SHP77 (cell line): ENCODE data around the gene EZH1.
A peak's percentile ranks its signal among the peaks of the same experiment; 100 is the strongest.

ENCODE experiments used
- DNase-seq, 2 experiments: peaks; one replicate each; lab custom pipeline; 2025; lab: John Stamatoyannopoulos, UW

EZH1 gene

GRCh38 chr17:42682722-42683403 lies 62.0 kb downstream of the EZH1 start:
- DNase-seq, result peak; percentile 54 to 57

DNA sequence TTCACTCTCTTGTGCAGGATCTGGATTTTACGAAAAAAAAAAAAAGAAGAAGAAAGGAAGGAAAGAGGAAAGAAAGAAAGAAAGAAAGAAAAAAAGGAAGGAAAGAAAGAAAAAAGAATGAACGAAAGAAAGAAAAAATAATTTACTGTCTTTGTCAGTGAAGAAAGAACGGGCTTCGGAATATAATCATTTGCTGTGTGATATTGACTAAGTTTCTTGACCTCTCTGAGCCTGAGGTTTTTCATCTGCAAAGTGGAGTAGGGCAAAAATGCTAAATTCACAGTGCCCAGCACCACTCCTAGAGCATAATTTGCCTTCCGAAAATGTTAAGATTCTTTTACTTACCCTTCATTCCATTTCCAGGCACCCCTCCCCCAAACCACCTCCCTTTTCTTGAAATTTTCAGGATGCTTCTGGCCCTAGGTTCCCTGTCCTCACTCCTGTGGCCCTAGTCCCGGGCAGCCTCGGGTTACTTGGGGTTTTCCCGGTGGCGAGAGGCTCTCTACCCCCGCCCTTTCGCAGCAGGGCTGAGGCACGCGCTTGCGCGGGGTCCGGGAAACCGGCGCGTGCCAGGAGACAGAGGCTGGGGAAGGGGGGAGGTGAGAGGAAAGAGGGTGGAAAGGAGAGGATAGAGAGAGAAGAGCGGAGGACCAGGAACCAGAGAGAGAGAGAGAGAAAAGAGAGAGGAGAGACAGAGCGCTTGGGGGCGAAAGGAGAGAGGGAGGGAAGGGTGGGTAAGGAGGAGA lies 62.7 kb downstream of the EZH1 start, which contains the start of gene CNTNAP1:
Gene CNTNAP1, plus strand, starts transcription at position 556 of the 746 bp plus-strand sequence. CDS start 299 bp downstream, outside the sequence.
- DNase-seq, result peak; percentile 67 to 81

GRCh38 chr17:42680331-42680808 lies 64.5 kb downstream of the EZH1 start:
- peak; percentile 52 to 80 for DNase-seq

DNA sequence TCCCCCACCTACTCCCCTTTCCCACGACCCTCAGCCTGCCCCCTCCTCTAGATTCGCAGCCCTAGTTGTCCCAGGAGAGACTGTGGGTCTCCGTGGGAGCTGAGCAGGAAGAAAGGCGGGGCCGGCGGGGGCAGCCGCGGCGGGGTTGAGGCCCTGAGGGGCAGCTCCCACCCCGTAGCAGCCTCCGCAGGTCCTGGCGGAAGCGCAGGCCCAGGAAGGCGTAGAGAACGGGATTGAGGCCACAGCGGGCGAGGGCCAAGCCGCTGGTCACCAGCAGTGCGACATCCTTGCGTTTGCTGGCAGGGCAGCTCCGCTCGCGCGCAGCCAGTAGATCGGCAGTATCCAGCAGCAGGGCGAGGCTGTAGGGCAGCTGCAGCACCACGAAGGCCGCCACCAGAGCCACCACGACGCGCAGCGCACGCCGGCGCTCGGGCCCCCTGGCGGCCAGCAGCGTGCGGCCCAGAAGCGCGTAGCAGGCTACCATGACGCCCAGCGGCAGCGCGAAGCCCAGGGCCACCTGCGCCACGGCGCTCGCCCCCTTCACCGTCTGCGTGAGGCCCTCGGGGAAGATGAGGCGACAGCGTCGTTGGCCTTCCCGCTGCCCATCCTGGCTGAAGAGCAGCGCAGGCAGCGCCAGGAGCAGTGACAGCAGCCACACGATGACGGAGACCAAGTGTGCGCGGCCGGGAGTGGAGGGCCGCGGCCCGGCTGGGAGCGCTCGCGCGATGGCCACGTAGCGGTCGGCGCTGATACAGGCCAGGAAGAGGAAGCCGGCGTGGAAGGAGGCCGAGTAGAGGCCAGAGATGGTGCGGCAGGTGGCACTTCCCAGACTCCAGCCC lies 65.1 kb downstream of the EZH1 start:
- DNase-seq, result peak; percentile 63 to 71

DNA sequence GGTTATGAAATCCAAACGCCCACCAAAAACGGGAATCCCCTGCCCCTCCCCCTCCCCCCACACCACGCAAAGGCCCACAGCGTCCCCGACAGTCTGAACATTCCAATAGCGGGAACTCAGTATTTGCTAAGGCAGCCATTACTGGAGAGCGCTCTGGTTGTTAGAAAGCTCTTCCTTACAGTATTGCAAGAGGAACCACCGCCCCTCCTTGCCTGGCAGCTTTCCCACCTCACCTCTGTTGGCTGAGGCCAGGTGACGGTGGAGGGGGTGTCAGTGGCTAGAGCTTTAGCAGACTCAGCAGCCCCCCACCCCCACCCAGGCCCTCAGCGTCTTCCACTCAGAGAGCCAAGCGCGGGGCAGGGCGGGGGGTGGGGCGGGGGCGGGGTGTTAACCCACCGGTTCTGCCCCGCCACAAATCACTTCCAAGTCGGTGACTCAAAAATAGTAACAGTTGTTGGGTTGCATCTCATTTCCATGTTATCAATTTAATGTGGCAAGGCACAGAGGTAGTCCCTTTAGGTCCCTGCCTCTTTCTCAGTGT lies 65.8 kb downstream of the EZH1 start:
- peak; percentile 42 to 54 for DNase-seq

DNA sequence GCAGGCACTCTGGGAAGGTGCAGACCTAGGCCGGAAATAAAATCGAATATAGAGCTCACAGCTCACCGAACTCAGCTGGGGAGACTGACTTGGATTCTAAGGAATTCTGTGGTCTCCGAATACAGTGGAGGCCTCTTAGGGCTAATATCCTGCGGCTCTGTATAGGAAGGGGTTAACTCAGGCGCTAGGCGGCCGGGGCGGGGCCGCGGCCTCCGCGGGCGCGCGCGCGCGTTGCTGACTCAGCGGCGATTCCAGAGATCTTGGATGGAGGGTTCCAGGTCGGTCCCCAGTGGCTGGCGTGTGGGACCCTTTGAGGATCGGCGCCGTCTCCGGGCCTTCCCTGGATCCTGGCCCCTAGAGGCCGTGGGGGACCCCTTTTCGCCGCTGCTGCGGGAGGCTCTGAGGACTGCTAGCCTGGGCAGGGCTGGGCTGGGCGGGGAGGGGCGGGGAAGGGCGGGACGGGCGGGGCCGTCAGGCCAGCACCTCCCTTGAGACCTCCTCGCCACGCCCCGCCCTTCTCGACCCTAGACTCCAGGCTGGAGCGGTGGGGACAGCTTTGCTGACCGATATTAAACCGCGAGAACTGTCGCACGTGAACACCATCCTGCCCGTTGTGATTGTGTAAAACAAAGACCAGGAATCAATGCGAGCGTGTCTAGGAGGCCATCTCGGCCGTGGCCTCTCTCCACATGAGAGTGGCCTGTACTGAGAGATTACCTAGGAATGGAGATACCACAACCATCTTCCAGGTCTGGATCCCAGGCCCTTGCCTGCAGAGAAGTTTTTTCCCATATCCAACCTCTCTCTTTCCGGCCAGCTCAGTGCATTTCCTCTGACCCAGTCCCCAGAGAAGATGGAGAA lies 66.7 kb downstream of the EZH1 start:
- DNase-seq, result peak; percentile 95 to 96

- peak; percentile 97 to 98 for DNase-seq
Measured at GRCh38 chr17:42677012-42677857, 67.6 kb downstream of the EZH1 start.

- DNase-seq, result no peak
Measured at GRCh38 chr17:42676424-42677011, 68.3 kb downstream of the EZH1 start, which contains the start of gene PLEKHH3. PLEKHH3 (minus strand) TSS chr17:42676994; CDS start chr17:42676563, 431 bp downstream.

- no peak for DNase-seq
Measured at GRCh38 chr17:42675965-42676423, 68.8 kb downstream of the EZH1 start.

- DNase-seq, result peak; percentile 70 to 73
Measured at GRCh38 chr17:42675348-42675964, 69.4 kb downstream of the EZH1 start.

GRCh38 chr17:42674755-42675347 lies 70.0 kb downstream of the EZH1 start:
- peak; percentile 72 to 73 for DNase-seq

DNA sequence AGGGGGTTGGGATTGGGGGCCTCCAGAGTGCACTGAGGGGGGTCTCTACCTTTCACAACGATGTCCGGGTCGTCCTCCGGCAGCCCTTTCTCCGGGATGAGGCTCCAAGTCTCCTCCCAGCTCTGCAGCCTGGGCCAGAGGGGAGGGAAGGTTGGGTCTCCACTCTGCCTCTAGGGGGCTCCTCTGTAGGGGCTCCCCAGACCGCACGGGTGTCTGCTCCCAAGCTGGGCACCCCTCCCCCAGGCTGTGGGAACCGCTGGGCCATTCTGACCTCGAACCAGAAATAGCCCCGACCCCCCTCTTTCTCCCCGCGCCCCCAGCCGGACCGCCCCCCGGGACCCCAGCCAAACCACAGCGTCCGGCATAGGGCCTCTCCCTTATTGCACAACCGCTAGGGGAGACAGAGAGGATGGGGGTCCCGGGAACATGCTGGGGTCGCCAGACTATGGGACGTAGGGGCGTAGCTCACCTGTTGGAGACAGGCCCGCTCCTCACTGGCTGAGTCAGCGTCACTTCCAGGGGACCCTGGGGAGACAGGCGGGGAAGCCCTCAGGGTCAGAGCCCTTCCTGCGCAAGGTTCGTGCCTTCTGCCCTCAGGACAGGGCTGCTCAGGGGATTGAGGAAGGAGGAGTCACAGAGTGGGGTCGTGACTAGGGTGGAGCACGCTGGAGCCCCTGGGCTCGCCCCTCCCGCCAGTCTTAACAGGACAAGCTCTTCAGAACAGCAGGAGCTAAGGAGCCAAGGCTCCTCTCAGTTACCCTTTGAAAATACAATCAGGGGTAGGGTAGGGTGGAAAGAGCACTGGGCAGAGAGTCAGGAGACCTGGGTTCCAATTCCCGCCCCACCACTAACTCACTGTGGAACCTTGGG lies 70.7 kb downstream of the EZH1 start:
- DNase-seq, result no peak

DNA sequence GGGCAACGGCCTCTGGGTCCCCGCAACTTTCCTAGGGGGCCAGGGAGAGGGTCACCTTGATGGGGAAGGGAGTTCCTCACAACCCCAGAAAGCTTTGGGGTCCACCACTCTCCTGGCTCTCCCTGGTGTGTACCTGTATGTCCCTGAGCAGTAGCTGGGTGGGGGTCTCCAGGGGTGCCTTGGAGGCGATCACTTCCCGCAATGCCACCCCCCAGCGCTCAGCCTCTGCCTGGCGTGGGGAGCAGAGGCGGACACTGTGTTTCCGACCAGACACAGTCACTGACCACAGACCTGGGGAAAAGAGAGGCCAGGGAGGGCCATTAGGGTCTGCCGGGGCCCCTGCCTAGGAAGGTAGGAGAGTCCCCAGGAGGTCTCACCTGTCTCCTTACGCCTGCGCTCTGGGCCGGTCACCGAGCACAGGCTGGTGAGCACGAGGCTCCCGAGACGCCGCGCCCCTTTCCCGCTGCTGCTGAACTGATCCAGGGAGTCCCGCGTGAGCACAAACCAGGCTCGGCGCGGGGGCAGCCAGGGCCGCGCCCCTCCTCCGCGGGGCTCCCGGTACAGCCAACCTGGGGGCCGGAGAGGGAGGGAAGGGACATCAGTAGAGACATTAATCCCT lies 71.5 kb downstream of the EZH1 start:
- no peak for DNase-seq

- DNase-seq, result no peak
Measured at GRCh38 chr17:42672038-42672437, 72.8 kb downstream of the EZH1 start.

DNA sequence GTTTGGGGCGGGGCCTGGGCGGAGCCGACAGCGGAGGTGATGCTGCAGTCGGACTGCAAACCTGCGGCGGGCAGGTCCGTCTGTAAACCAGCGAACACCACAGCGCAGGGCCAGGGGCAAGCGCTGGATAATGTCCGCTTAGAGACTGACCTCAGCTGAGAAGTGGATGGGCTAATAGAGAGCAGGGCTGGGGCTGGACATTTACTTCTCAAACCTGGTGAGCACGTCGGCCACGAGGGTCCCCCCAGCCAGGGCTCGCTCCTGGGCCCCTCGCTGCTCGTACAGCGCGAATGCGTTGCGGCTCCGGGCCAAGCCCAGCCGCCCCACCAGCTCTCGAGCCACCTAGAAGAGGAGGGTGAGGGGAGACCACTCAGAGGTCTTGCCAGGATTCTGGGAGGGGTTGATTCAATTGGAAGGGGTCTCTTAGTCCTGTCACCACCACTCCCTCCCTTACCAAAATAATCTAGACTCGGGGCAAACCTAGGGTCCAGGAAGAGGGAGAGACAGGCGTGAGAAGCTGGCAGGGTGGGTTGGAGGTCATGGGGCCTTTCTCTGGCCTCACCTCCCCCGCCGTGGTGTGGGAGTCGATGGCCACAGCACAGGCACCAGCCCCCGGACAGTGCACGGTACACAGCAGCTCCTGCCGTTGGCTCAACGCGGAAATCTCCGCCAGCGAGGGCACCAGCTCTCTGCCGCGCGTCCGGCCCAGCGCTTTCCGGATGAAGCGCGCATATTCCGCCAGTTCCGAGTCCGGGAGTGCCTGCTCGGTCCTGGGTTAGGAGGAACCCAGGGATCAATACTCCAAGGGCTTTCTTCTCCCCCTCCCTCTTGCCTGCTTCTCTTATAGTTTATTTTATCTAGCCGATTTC lies 73.8 kb downstream of the EZH1 start:
- no peak for DNase-seq
